Activated CD4-positive, alpha-beta T cell treated with anti-CD3 and anti-CD28 coated beads, Interleukin-2, amount 50 U/mL, for 4 hours (primary cell): Measurements from ENCODE around the gene RASGRF1.
A peak's percentile ranks its signal among the peaks of the same experiment; 100 is the strongest.

Source experiments
- DNase-seq, 2 experiments: peaks; one replicate each; pipeline ENCODE4 v3.0.0-alpha.2; 2020

RASGRF1 gene

DNA sequence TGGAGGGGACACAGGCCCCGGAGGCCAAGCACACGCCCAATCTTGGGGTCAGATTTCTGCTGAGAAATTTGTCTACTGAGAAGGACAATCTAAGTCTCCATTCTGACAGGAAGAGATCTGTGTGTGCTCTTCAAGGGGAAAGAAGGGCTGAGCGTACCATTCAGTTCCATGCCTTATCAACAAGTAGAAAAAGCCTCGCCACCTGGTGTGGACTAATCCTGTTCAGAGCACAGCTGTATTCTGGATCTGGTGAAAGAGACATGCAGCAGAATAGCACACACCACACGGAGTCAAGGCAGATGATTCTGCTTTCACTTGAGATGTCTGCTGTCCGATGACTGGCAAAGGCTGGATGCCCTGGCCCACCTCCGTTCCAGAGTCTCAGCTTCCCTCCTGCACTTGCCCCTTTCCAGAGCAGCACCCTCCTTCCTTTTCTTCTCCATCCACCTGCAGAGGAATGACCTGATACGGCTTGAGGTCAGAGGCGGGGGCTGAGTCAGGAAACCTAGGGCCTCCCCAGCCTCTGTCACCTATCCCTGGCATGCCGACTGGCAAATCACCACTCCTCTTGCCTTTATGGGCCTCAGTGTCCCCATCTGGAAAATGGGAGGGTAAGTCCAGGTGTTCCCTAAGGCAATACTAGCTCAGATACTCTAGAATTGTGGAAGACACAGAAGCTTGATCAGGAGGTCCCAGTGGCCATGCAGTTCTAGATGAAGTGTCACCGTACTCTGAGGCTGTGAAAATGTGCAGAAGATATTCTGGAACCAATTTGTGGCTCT lies 108.9 kb downstream of the RASGRF1 start:
- DNase-seq: no peak

DNA sequence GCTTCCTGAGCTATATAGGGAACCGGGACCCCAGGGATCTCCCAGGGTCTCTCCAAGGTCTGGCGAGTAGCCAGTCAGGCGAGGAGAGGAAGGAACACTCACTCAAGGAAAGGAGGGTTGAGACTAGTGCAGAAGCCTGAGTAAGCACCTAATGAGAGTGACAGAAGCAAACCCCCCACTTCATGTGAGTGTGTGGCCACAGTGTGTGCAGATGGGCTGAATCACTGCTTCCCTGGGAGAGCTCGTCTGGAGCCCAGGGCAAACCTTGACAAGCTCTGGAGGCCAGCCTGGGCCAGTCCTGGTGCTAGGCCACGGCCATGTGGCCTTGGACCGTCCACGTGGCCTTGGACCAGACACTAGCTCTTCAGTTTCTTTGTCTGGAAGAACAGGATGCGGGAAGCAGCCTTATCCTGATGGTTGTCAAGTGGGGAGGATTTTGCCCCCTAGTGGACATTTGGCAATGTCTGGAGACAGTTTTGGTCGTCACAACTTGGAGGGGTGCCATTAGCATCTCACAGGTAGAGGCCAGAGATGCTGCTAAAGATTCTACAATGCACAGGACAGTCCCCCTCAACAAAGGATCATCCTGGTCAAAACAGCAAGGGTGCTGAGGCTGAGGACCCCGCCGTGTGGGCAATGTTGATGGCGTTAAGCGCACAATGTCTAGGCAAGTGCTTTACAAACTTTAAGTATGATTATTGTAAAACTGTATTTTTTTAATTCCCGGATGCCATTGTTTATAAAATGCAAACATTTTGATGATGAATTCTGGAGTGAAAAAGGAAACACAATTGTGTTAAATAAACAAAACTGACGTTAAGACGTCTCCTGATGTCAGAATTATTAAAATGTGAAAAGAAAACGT lies 110.9 kb downstream of the RASGRF1 start:
- peak; percentile 12 to 21 for DNase-seq

- no peak for DNase-seq
Measured at GRCh38 chr15:78978601-78979179, 111.9 kb downstream of the RASGRF1 start.

DNA sequence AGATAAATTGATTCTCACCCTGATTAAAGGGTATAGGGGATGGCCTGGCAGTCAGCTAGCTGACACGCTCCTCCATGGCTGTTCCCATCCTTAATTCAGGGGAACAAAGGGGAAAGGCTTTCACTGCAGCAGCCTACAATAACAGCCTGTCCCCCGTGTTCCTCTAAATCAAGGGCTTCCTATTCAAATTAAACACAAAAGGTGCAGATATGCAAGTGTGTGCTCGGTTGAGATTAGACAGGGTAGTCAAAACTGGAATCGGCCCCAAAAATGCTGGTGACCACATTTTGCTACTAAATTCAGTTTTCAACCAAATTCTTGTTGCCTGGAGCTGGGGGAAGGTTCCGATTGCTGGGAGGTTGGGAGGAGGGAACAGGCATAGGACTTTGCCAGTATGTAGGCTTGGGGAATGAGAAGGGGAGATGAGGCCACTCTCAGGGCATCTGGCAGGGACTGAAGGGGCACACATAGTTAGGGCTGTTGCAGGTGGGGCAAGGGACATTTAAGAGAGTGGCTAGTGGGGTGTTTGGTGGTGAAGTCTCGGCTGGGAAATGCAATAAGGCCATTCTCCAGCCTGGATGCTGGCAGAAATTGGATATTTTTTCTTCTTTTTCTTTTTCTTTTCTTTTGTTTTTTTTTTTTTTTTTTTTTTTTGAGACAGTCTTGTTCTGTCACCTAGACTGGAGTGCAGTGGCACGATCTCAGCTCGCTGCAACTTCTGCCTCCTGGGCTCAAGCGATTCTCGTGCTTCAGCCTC lies 112.8 kb downstream of the RASGRF1 start:
- DNase-seq: no peak

GRCh38 chr15:78977091-78977571 lies 113.4 kb downstream of the RASGRF1 start:
- DNase-seq: no peak

DNA sequence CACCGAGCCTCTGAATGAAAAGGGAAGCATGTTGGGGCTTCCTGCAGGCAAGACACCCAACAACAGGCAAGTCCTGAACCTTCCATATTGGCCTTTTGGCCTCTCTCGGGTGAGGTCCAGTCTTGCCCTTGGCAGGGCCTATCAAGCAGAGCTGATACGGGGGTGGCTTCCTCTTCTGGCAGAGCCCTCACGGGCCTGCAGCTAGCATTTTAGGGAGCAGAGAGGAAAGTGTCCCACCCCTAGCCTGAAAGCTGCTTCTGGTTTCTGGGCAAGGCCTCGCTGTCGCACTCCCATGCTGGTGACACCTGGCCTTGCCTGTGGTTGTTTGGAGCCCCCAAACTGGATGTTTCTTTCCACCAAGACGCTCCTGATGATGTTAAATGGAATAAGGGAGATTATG lies 113.9 kb downstream of the RASGRF1 start:
- no peak for DNase-seq

DNA sequence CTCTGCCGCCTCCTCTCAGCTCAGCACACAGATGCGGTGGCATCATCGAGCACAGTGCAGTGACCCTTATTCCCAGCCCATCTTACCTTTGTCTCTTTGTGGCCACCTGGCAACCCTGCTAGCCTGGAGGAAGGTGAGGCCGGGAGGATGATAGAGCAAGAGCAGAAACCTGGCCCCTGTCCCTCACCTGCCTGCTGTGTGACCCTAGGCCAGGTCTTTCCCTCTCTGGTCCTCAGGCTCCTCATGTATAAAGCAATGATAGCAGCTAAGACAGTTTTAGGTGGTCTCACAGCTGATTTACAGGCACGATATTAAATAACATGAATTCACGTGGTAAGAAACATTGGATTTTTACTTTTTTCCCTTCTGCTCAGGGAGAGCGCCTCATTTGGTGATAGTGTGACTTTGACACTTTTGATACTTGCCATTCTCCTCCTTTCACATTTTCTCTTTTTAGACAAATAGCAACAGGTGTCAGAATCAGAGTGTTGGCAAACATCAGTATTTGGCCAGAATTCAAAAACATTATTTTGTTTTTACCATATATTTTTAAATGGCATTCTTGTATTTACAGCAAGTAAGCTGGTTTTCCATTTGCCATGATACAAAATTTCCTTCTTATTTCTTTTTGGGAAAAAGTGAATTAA lies 116.2 kb downstream of the RASGRF1 start:
- no peak for DNase-seq

DNA sequence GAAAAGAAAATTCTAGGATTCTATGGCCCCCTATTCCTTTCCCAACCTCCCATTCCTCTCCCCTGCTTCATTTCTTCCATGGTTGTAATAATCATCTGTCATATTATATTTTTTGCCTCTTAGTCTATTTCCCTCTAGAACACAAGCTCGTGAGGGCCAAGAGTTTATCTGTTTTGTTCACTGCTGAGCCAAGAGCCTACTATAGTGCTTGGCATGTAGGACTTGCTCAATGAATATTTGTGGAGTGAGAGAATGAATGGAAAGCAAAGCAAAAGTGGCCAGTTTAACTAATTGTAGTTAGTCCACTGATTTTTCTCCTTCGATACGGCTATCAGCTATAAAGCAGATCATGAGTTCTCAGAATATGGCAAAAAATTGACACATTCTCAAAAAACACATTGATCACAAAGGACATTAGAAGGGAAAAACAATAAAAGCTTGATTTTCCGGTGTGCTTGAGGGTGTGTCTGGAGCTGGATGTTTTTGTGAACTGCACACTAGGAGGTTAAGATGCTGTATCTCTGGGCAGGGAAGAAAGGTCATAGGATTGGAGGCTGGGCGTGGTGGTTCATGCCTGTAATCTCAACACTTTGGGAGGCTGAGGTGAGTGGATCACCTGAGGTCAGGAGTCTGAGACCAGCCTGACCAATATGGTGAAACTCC lies 120.8 kb downstream of the RASGRF1 start:
- DNase-seq: no peak

GRCh38 chr15:78968539-78969271 lies 121.9 kb downstream of the RASGRF1 start:
- DNase-seq: no peak

- DNase-seq: no peak
Measured at GRCh38 chr15:78968114-78968513, 122.5 kb downstream of the RASGRF1 start.

GRCh38 chr15:78960308-78960707 lies 130.3 kb downstream of the RASGRF1 start:
- no peak for DNase-seq

- DNase-seq: no peak
Measured at GRCh38 chr15:78959360-78959759, 131.2 kb downstream of the RASGRF1 start.

DNA sequence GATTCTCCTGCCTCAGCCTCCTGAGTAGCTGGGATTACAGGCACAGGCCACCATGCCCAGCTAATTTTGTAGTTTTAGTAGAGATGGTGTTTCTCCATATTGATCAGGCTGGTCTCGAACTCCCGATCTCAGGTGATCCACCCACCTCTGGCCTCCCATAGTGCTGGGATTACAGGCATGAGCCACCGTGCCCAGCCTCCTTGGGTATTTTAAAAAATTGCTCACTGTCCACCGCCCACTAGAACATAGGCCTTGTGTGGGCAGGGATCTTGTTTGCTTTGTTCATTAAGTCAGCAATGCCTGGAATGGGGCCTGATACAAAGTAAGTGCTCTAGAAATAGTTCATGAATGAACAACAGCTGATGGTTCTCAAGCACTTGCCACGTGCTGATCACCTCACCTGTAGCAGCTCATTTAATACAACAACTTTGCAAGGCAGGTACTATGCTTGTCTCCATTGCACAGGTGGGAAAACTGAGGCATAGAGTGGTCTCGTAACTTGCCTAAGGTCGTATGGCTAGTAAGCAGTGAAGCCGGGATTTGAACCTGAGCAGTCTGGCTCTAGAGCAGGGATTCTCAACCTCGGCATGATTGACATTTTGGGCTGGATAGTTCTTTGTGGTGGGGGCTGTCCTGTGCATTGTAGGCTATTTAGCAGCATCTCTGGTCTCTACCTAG lies 133.0 kb downstream of the RASGRF1 start:
- no peak for DNase-seq

DNA sequence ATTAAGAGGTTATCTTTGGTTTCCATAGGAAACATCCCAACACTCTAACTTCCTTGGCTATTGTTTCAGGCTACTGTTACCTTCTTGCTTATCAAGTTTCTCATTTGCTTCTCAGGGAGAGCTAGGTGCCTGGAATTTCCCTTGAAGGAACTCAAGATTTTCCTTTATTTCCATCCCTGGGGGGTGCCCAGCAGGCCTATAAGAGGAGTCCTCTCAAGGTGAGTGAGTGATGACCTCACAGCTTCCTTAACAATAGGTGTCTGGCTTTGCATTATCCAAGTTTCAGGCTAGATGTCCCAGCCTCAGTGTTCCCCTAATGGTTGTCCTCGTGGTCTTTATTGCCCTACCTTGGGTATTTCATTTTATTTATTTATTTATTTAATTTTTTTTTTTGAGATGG lies 133.6 kb downstream of the RASGRF1 start:
- no peak for DNase-seq

- DNase-seq: no peak
Measured at GRCh38 chr15:78955355-78955754, 135.2 kb downstream of the RASGRF1 start.

- DNase-seq: no peak
Measured at GRCh38 chr15:78951841-78952238, 138.7 kb downstream of the RASGRF1 start.

GRCh38 chr15:78950902-78951840 lies 139.4 kb downstream of the RASGRF1 start:
- no peak for DNase-seq

GRCh38 chr15:78950343-78950742 lies 140.2 kb downstream of the RASGRF1 start:
- DNase-seq: no peak

GRCh38 chr15:78949461-78949860 lies 141.1 kb downstream of the RASGRF1 start:
- DNase-seq: no peak
